Measurements from ENCODE around the gene KRI1. TPM values are rescaled to one million over a fixed set of nuclear protein-coding genes. Genes with fewer than 3 reads are reported as not detected.
"Not testable (repeated sequence)": the region's sequence is repeated elsewhere in the genome, so short reads cannot be mapped to it uniquely, and the experiment has no call there.

Gene KRI1
- total RNA-seq, 4 donors from 2014 or later: 9.0 to 152 (median 27.6) TPM

DNA sequence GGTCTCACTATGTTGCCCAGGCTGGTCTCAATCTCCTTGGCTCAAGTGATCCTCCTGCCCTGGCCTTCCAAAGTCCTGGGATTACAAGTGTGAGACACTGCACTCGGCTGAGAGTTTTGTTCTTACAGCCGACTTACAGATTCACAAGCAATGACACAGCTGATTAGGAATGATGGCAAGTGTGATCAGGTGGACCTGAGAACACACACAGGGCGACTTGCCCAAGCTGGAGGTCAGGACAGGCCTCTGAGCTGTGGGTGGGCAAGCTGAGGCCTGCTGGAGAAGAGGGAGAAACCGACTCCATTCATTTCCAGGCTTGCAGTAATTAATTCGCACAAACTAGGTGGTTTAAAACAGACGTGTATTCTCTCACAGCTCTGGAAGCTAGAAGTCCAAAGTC lies 30.2 kb downstream of the KRI1 start:
- TF ChIP-seq POLR2A (IDR thresholded peaks at IDR 0.05): no peak
- TF ChIP-seq CTCF (IDR thresholded peaks at IDR 0.05): no peak
- no peak overlapping the region for H3K27ac ChIP-seq
- H3K4me1 ChIP-seq: no peaks in the 10 kb centered on the region
- H3K36me3 ChIP-seq: no peaks in the 10 kb centered on the region
- H3K4me3 ChIP-seq: no peak overlapping the region
- H3K9me3 ChIP-seq: no peaks in the 10 kb centered on the region
- no peak for DNase-seq
- H3K27me3 ChIP-seq: no peaks in the 10 kb centered on the region
- intact Hi-C loops (cut with DNase I; ENCODE audit: low total_unique reads): no loop called here

DNA sequence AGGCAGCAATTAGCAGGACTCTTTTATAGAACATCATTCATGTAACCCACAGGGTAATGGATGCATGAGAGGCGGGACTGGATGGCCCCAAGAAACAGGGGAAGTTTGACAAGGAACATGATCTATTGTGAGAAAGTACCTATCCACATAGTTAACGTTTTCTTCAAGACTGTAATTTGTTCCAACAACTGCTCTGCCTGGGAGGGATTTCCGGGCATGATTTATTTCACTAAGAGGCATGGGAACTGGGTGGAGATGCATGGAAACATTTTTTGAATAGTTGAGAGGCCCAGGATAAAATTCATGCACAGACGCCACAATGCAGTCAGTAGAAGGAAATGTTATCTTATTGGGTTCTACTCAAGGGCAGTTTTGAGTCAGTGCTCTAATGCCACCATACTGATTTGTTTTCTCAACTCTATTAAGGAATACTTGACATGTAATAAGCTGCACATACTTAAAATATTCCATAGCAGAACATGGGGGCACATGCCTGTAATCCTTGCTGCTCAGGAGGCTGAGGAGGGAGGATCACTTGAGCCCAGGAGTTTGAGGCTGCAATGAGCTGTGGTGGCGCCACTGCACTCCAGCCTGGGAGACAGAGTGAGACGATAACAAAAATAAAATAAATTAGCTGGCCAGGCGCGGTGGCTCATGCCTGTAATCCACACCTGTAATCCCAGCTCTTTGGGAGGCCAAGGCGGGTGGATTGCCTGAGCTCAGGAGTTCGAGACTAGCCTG lies 32.0 kb downstream of the KRI1 start:
- no peak for TF ChIP-seq CTCF (IDR thresholded peaks at IDR 0.05)
- TF ChIP-seq POLR2A (IDR thresholded peaks at IDR 0.05): no peak
- Histone ChIP-seq H3K27ac (no peak overlapping the region), H3K4me1 (no peaks in the 10 kb centered on the region), H3K4me3 (no peak overlapping the region), H3K36me3 (no peaks in the 10 kb centered on the region), H3K9me3 (no peaks in the 10 kb centered on the region), H3K27me3 (no peaks in the 10 kb centered on the region)
- intact Hi-C loops (cut with DNase I; ENCODE audit: low total_unique reads): no loop called here
- DNase-seq: no peak

DNA sequence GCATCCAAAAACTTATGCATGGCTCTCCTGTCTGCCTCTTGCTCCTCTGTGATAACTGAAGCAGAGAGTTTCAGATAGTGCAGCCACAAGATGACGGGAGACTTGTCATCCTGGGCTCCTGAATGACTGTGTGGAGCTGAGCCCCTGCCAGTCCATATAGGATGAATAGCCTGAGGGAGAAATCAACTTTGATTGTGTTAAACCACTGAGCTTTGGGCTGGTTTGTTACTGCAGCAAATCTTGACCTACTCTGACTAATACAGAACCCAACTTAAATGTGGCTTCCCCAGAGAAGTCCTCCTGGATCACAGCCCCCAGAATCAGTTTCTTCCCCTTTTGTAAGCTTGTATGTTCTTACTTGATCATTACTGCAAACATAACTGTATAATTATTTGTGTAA lies 33.4 kb downstream of the KRI1 start:
- no peak for DNase-seq
- no peaks in the 10 kb centered on the region for H3K4me1 ChIP-seq
- H3K4me3 ChIP-seq: no peak overlapping the region
- TF ChIP-seq POLR2A (IDR thresholded peaks at IDR 0.05) (no peak), CTCF (IDR thresholded peaks at IDR 0.05) (no peak)
- no peaks in the 10 kb centered on the region for H3K36me3 ChIP-seq
- H3K27ac ChIP-seq: no peak overlapping the region
- H3K27me3 ChIP-seq: no peaks in the 10 kb centered on the region
- intact Hi-C loops (cut with DNase I; ENCODE audit: low total_unique reads): no loop called here
- H3K9me3 ChIP-seq: no peaks in the 10 kb centered on the region

- H3K36me3 ChIP-seq; DNase-seq; intact Hi-C loops (cut with DNase I; ENCODE audit: low total_unique reads); H3K4me3 ChIP-seq; H3K9me3 ChIP-seq; H3K27me3 ChIP-seq; H3K4me1 ChIP-seq; H3K27ac ChIP-seq: not testable (repeated sequence)
Measured at GRCh38 chr19:10526887-10527286, 38.9 kb downstream of the KRI1 start.

GRCh38 chr19:10525636-10526035 lies 40.2 kb downstream of the KRI1 start:
- DNase-seq: no peak
- Histone ChIP-seq H3K27ac (no peak overlapping the region), H3K27me3 (no peaks in the 10 kb centered on the region), H3K9me3 (no peaks in the 10 kb centered on the region), H3K4me1 (no peaks in the 10 kb centered on the region), H3K36me3 (no peaks in the 10 kb centered on the region), H3K4me3 (no peak overlapping the region)
- intact Hi-C loops (cut with DNase I; ENCODE audit: low total_unique reads): no loop called here
- TF ChIP-seq POLR2A (IDR thresholded peaks at IDR 0.05) (no peak), CTCF (IDR thresholded peaks at IDR 0.05) (no peak)
